GM12874 (cell line): ENCODE measurements around the gene PCYT2.

ENCODE experiments used
- TF ChIP-seq, protein P1 (sequence below): IDR thresholded peaks from 2 replicates; pipeline ENCODE4 v1.5.1; 2011; ENCODE audit warnings: low read depth, mild to moderate bottlenecking, control low read depth, low read length, moderate library complexity; ENCODE audit not compliant: insufficient read depth

The PCYT2 gene

DNA sequence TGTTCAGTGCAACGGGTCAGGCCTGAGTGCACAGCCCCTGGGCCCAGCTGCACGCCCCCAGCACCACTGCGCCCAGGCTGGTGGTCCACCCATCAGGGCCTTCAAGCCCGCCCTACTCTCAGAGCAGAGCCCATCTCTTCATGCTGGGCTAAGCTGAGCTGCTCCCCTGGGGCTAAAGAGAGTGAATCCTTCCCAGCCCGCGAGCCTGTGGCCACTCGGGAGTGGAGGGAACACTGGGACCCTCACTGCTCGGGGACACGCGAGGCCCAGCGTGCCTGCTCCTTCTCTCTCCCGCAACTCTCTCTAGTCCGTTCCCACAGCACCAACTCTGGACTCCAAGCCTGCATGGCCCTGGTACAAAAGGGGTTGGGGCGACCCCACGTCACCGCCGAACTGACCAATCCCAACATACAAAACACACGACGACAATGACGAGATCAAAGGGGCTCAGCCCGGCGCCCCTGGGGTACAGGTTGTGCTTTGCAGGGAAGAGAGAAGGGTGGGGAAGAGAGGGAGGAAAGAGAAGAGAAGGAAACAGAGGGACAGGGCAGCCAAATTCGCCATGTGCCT lies 10.9 kb upstream of the PCYT2 start:
- TF ChIP-seq, protein P1, sequence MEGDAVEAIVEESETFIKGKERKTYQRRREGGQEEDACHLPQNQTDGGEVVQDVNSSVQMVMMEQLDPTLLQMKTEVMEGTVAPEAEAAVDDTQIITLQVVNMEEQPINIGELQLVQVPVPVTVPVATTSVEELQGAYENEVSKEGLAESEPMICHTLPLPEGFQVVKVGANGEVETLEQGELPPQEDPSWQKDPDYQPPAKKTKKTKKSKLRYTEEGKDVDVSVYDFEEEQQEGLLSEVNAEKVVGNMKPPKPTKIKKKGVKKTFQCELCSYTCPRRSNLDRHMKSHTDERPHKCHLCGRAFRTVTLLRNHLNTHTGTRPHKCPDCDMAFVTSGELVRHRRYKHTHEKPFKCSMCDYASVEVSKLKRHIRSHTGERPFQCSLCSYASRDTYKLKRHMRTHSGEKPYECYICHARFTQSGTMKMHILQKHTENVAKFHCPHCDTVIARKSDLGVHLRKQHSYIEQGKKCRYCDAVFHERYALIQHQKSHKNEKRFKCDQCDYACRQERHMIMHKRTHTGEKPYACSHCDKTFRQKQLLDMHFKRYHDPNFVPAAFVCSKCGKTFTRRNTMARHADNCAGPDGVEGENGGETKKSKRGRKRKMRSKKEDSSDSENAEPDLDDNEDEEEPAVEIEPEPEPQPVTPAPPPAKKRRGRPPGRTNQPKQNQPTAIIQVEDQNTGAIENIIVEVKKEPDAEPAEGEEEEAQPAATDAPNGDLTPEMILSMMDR = no peak

GRCh38 chr17:81921537-81921862 lies 10.3 kb upstream of the PCYT2 start:
- TF ChIP-seq, protein P1 = no peak

DNA sequence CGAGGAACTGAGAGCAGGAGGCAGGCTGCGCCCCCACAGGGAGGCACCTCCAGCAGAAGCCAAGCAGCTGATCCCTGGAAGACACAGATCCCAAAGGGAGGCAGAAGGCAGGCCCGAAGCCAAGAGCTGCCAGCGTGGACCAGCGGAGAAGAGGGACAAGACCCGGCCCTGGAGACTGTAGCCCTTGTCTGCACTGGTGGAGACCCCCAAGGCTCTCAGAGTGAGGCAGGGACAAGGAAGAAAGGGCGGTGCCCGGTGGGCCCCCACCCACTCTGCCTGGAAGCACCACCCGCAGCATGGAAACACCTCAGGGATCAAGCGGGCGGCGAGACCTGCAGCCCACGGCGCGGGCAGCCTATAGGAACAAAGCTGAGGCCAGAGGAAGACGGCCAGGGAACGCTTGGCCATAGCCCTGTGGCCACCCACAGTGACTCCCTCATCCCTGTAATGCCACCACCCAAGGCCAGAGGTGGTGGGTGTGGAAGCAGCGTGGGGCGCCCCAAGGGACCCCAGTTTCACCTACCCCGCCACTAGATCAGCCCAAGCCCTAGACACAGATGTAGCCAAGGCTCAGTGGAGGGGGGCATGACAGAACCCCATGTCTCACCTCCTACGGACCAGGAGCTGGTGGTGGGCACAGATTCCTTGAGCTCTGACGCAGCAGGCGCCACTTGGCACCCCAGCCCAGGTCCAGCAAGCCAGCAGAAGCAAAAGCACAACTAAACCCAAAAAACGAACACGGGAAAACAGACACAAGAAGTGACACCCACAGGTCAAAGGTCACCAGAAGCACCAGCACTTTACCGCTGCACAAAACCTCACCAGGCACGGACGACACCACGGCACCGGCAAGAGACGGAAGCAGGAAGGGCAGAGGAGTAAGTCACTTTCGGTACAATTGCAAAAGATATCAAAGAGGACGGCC lies 9.7 kb upstream of the PCYT2 start:
- TF ChIP-seq, protein P1 = no peak

DNA sequence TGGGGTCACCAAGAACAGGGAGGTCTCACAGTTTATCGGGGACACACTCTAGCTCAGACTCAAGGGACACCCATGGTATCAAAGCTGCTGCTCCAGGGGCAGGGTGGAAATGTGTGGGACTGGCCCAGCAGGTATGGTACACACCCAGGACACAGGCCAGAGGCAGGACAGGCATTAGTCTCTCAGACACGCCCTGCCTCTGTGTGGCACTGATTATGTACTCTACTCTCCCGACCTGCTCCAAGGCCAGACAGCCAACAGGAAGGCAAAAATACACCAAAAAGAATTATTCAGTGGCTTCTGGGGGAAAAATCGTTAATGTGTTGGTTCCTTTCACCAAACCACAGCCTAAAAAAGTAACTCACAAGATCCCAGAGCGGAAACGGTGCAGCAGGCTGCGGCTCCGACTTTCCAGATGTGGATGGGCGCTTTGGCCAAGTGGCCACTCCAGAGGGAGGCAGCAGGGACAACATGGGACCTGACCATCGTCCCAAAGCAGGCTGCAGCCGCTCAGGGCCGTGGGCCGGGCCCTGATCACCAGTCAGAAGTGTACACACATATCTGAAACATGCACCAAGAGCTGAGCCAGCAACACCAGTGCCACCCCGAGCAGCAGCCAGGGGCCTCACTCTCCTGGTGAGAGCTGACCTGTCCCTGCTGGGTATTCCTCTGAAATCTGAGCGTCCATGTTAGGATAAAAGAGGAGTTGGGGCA lies 7.8 kb upstream of the PCYT2 start:
- TF ChIP-seq, protein P1 = no peak

DNA sequence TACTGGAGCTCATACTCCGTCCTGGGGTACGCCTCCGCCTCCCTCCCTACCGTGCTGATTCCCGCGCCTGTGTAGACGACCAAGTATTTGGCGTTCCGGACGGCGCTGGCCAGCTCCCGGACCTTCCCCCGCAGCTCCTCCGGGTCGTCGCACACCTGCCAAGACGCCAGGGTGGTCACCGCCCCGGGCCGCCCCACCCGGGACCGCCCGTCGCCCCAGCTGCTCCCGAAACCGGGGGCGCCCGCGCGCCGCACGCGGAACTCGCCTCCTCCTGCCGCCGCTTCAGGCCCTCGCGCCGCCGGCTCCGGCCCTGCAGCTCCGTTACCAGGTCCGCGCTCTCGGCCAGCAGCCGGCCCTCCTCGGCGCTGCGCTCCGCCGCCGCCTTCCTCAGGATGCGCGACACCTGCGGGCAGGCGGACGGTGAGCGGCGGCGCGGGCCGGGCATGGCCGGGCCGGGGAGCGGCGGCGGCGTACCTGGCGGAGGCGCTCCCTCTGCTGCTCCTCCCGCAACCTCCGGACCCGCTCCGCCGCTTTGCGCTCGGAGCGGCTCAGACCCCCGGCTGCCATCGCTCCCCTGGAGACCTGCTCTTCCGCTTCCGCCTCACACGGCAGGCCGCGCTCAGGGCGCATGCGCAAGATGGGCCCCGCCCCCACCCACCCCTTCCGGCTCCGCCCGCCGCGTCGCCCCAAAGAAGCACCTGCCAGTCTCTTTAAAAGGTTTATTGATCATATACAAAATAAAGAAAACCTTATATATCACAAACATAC lies 6.5 kb upstream of the PCYT2 start, which contains the start of gene SIRT7:
TSS of gene SIRT7 (minus strand) at position 612 of the 768 bp plus-strand sequence. CDS start at position 567, 45 bp downstream.
- TF ChIP-seq, protein P1 = no peak

DNA sequence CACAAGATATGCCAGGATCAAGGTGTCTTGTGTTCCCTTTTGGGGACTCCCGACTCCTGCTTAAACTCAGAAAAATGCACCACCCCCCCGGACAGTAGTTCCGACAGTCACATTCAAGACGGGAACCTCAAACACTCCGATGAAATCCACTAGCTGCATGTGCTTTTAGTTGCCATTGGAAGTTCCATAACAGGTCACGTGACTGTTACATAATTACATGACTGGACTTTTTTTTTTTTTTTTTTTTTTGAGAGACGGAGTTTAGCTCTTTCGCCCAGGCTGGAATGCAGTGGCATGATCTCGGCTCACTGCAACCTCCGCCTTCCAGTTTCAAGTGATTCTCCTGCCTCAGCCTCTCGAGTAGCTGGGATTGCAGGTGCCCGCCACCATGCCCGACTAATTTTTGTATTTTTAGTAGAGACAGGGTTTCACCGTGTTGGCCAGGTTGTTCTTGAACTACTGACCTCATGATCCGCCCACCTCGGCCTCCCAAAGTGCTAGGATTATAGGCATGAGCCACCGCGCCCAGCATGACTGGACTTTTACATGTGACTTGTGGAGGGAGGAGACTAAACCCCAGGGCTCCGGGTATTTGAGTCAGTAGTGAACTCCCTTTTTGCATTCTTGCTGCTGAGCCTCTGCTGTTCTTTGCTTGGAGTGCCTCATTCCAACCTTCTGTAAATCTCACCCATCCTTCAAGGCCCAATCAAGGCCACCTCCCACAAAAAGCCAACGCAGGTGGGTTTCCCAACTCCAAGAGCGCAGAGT lies 5.2 kb upstream of the PCYT2 start:
- TF ChIP-seq, protein P1 = no peak
